Body of pancreas (tissue), 4 donors: ENCODE data around the gene PTPN7.

Source experiments
- POLR2A ChIP-seq, 3 donors: fragments of 450-650 bp; IDR thresholded peaks; one replicate each; pipeline ENCODE4 v1.6.1; 2016; ENCODE audit warnings: antibody characterized with exemption in 3 of 3, mild to moderate bottlenecking in 2 of 3
- TF ChIP-seq, protein P1 (sequence below), 7 experiments: fragments of 450-650 bp in 4 of 7; fragments of 200-600 bp in 3 of 7; sonication (generic) in 3 of 7; IDR thresholded peaks; one replicate each; pipeline ENCODE4 v1.5.1; 2016 to 2019; ENCODE audit warnings: antibody characterized with exemption in 7 of 7

DNA sequence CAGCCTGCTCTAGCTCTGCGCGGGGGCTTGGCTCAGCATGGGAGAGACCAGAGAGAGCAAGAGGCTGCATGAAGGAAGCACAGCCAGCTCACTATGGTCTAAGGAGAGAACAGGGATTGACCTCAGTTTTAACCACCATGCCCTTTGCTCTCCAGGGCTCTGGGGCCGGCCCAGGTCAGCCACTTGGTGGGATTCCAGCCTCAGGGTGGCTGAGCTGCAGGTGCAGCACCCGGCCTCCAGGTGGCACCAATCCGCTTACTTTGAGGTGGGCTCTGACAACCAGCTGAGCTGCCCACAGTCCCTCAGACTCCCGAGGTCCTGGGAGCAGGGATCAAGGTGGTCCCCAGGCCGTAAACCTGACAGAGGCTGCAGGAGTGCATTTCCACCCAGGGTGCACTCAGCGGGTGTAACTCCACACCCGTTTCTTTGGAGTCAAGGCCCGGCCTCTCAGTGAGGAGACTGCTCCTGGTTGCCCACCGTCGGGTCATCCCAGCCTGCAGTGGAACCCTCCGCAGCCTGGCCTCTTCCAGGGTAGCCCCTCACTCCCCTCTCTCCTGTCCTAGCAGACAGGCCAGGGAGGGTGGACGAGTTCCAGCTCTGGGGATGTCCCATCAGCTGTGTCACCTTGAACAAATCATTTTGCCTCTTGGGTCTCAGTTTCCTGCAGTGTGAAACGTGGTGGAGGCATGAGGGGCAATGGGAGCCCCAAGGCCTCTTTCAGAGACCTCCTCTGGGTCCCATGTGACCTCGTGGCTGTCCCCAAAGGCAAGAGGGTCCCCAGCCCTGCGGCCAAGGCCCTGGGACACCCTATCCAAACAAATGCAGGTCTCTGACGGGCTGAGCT, 32.6 kb upstream of the PTPN7 start:
- TF ChIP-seq POLR2A (IDR thresholded peaks at IDR 0.05): no peak
- TF ChIP-seq, protein P1, sequence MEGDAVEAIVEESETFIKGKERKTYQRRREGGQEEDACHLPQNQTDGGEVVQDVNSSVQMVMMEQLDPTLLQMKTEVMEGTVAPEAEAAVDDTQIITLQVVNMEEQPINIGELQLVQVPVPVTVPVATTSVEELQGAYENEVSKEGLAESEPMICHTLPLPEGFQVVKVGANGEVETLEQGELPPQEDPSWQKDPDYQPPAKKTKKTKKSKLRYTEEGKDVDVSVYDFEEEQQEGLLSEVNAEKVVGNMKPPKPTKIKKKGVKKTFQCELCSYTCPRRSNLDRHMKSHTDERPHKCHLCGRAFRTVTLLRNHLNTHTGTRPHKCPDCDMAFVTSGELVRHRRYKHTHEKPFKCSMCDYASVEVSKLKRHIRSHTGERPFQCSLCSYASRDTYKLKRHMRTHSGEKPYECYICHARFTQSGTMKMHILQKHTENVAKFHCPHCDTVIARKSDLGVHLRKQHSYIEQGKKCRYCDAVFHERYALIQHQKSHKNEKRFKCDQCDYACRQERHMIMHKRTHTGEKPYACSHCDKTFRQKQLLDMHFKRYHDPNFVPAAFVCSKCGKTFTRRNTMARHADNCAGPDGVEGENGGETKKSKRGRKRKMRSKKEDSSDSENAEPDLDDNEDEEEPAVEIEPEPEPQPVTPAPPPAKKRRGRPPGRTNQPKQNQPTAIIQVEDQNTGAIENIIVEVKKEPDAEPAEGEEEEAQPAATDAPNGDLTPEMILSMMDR (IDR thresholded peaks at IDR 0.05): peak; percentile 62 to 85 (median 65)
